Tibial artery (tissue), 4 donors: ENCODE results near the gene NINL.
A peak's percentile ranks its signal among the peaks of the same experiment; 100 is the strongest.

Experiments
- DNase-seq, 2 donors: peaks; one replicate each; pipeline ENCODE4 v3.0.0-alpha.2; 2019
- H3K27ac ChIP-seq, 2 donors: fragments of 200-600 bp; sonication (generic) in 1 of 2; 1 replicate in 1 of 2; 2 replicates in 1 of 2; pipeline ENCODE4 v1.5.1; 2018 to 2019; ENCODE audit warnings: mild to moderate bottlenecking in 1 of 2
- H3K27me3 ChIP-seq, 2 donors: fragments of 200-600 bp; sonication (generic) in 1 of 2; one replicate each; pipeline versions ENCODE4 v1.5.1 to v1.6.0; 2016 to 2019
- H3K36me3 ChIP-seq, 3 donors: fragments of 200-600 bp; sonication (generic) in 2 of 3; one replicate each; pipeline ENCODE4 v1.5.1; 2016 to 2019; ENCODE audit warnings: mild to moderate bottlenecking in 2 of 3
- H3K4me1 ChIP-seq, 4 donors: fragments of 200-600 bp; sonication (generic) in 2 of 4; 1 replicate in 3 of 4; 2 replicates in 1 of 4; pipeline ENCODE4 v1.5.1; 2016 to 2019
- H3K4me3 ChIP-seq, 2 donors: fragments of 200-600 bp; sonication (generic) in 1 of 2; 1 replicate in 1 of 2; 2 replicates in 1 of 2; pipeline ENCODE4 v1.5.1; 2018 to 2019; ENCODE audit warnings: mild to moderate bottlenecking in 2 of 2
- H3K9me3 ChIP-seq, 3 donors: fragments of 200-600 bp; sonication (generic) in 1 of 3; one replicate each; pipeline ENCODE4 v1.5.1; 2016 to 2019
- CTCF ChIP-seq, 2 experiments: fragments of 200-600 bp in 1 of 2; fragments of 450-650 bp in 1 of 2; IDR thresholded peaks; one replicate each; pipeline ENCODE4 v1.5.1; 2017 to 2019; ENCODE audit warnings: antibody characterized with exemption in 2 of 2, mild to moderate bottlenecking in 1 of 2, moderate library complexity in 1 of 2
- intact Hi-C: fragments of 100-400 bp; cut with DNase I; formaldehyde crosslinking; loops from one replicate; pipeline ENCODE4 v1.15.0; 2023; ENCODE audit warnings: low total_unique reads

NINL gene

DNA sequence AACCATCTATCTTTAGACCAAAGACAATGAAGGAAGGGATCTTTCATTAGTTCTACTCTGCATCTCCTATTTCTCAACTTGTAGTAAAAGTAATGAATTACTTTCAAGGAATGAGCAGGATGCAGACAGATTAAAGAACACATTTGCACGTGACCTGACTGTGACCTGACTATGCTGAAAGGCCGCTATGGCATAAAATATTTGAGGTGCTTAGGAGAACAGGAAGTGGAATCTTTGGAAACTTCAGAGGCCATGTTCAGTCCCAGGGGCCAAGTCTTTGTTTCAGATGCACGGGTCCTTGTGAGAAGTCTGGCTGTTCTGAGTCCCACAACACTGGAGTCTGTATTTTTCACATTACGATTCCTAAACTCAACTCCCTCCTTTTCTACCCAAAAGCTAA is 41.0 kb downstream of the NINL start:
- H3K27ac ChIP-seq, result no peak overlapping the region
- peaks cover 0 to 15% (median 7%) of the 10 kb centered on the region in 4 donors for H3K4me1 ChIP-seq
- intact Hi-C loops, result no loop called here
- TF ChIP-seq CTCF (IDR thresholded peaks at IDR 0.05), result no peak
- no peaks in the 10 kb centered on the region for H3K9me3 ChIP-seq
- no peaks in the 10 kb centered on the region for H3K27me3 ChIP-seq
- no peak for DNase-seq
- no peaks in the 10 kb centered on the region for H3K36me3 ChIP-seq
- no peak overlapping the region for H3K4me3 ChIP-seq

GRCh38 chr20:25543068-25543467 is 42.3 kb downstream of the NINL start:
- H3K27ac ChIP-seq, result no peak overlapping the region
- H3K4me1 ChIP-seq, result peaks cover 0 to 21% (median 11%) of the 10 kb centered on the region in 4 donors
- no peak overlapping the region for H3K4me3 ChIP-seq
- H3K9me3 ChIP-seq, result no peaks in the 10 kb centered on the region
- TF ChIP-seq CTCF (IDR thresholded peaks at IDR 0.05), result no peak
- no peaks in the 10 kb centered on the region for H3K27me3 ChIP-seq
- intact Hi-C loops, result no loop called here
- H3K36me3 ChIP-seq, result no peaks in the 10 kb centered on the region
- DNase-seq, result no peak

DNA sequence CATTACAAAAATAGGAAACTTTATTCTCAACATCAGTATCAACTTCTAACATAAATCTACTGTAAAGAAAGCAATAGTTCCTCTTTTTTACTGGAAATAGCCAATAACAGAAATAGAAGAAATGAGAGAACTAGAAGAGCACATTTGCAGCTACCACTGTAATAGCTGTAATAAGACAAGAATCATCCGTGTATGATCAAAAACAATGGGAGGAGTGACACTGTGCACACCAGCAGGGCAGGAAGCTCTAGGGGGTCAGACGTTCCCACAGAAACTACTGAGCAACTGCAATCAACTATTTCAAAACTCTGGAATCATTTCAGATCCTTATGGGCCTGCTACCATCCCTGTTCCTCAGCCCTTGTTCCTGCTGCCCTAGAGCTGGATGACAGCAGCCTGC is 43.7 kb downstream of the NINL start:
- H3K36me3 ChIP-seq, result no peaks in the 10 kb centered on the region
- no peaks in the 10 kb centered on the region for H3K27me3 ChIP-seq
- no peak overlapping the region for H3K4me3 ChIP-seq
- TF ChIP-seq CTCF (IDR thresholded peaks at IDR 0.05), result no peak
- DNase-seq, result no peak
- H3K9me3 ChIP-seq, result no peaks in the 10 kb centered on the region
- H3K27ac ChIP-seq, result no peak overlapping the region
- intact Hi-C loops, result no loop called here
- H3K4me1 ChIP-seq, result peaks cover 0 to 21% (median 11%) of the 10 kb centered on the region in 4 donors

DNA sequence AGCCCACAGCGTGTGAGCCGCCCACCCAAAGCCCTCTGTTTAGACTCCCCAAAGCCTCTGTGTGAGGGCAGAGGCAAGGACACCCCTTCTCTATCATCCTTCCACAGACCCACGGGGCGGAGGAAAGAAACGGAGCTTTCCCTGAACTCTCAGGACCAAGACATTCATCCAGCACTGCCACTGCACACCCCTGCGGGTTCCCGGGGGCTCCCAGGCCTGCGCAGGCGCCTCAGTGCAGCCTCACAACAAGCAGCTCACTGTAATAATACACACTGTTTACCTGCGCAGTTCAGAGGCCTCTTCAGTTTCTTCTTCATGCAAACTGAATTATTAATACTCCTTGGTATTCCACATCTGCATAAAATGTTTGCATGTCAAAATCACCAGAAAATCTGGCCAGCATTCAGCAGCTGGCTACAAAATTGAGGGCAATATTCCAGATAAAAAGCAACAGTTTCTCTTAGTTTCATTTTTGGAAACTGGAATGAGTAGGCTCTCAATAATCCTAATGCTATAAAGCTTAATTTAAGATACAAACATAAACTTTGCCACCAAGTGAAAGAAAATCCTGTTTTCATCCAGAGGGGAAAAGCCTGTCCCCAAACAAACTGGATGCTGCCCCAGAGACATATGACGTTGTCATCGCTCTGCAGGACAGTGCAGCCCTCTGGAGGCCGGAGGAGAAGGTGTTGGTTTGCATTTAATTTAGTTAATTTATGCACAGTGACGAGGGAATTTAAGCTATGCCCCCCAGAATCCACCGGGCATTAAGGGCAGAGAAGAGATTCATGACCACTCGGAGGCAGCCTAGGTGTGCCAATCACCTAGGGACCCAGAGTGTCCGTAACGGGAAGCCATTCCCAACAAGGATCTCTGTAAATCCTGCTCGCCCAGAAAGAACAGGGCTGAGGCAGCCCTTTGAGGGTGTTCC is 45.3 kb downstream of the NINL start:
- intact Hi-C loops, result no loop called here
- no peak for DNase-seq
- Histone ChIP-seq H3K4me3 (peak overlapping the region; percentile 46), H3K27ac (peak overlapping the region in 1 of 2 donors; percentile 52), H3K36me3 (no peaks in the 10 kb centered on the region), H3K9me3 (no peaks in the 10 kb centered on the region), H3K27me3 (no peaks in the 10 kb centered on the region), H3K4me1 (peaks cover 0 to 21% (median 11%) of the 10 kb centered on the region in 4 donors)
- peak in 1 of 2 experiments; percentile 32 for TF ChIP-seq CTCF (IDR thresholded peaks at IDR 0.05)

GRCh38 chr20:25538838-25539665 is 46.3 kb downstream of the NINL start:
- DNase-seq, result no peak
- H3K27ac ChIP-seq, result no peak overlapping the region
- H3K27me3 ChIP-seq, result no peaks in the 10 kb centered on the region
- no peak for TF ChIP-seq CTCF (IDR thresholded peaks at IDR 0.05)
- H3K4me1 ChIP-seq, result peaks cover 0 to 21% (median 12%) of the 10 kb centered on the region in 4 donors
- no peaks in the 10 kb centered on the region for H3K36me3 ChIP-seq
- H3K9me3 ChIP-seq, result no peaks in the 10 kb centered on the region
- peak overlapping the region; percentile 46 for H3K4me3 ChIP-seq
- intact Hi-C loops, result no loop called here
